ENCODE results near the gene KCNJ11. TPM values are rescaled to one million over a fixed set of nuclear protein-coding genes. Genes with fewer than 3 reads are reported as not detected.

Gene KCNJ11
- total RNA-seq, 1 donor from 2014 or later = 8.7 TPM

- DNase-seq (ENCODE audit: low read depth) = no peak
Measured at GRCh38 chr11:17391493-17392355, 3.3 kb upstream of the KCNJ11 start.

- DNase-seq (ENCODE audit: low read depth) = no peak
Measured at GRCh38 chr11:17389957-17390649, 1.6 kb upstream of the KCNJ11 start.

DNA sequence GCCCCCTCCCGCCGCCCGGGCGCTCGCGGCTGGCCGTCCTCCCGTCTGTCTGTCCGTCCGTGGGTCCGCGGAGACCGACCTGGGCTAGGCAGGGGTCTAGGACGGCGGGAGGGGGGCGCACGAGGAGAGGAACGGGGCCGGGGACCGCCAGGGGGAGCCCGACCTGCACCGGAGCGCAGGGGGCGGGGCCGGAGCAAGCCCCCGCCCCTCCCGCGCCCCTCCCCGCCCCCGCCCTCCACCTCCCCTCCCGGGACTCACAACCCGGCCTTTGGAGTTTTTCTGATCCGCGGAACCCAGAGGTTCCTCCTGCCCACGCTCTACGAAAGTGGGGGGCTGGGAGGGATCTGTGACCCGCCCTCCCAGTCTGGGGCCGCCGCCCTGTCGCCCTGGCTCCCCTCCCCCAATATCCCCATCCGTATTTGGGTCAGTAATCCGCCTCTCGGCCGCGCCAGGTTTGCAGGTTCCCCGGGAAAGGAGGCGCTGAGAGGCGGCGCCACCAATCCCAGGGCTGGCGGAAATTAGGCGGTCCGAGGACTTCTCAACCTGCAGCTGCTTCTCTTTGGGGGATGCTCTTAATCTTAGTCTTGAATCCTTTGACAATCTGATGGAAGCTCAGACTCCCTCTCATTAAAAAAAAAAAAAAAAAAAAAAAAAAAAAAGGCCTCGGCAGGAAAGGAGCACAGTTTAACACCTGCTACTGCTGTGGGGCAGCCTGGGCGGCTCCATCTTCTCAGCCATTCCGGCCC is 925 bp upstream of the KCNJ11 start:
- peak; percentile 61 for DNase-seq (ENCODE audit: low read depth)

- DNase-seq (ENCODE audit: low read depth) = no peak
Measured at GRCh38 chr11:17387811-17388210, 648 bp downstream of the KCNJ11 start.

DNA sequence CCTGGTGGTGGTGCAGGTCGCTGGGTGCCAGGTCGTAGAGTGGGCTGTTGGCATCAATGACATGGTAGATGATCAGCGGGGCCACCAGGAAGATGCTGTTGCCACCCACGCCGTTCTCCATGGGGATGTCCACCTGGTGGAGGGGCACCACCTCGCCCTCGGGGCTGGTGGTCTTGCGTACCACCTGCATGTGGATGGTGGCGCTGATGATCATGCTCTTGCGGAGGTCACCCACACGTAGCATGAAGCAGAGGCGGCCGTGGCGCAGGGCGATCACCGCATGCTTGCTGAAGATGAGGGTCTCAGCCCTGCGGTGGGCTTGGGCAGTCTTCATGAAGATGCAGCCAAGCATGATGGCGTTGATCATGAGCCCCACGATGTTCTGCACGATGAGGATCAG is 1.2 kb downstream of the KCNJ11 start:
- DNase-seq (ENCODE audit: low read depth) = no peak

- DNase-seq (ENCODE audit: low read depth) = peak; percentile 89
Measured at GRCh38 chr11:17386331-17387084, 2.0 kb downstream of the KCNJ11 start.

- no peak for DNase-seq (ENCODE audit: low read depth)
Measured at GRCh38 chr11:17385926-17386325, 2.5 kb downstream of the KCNJ11 start.

- no peak for DNase-seq (ENCODE audit: low read depth)
Measured at GRCh38 chr11:17385492-17385891, 3.0 kb downstream of the KCNJ11 start.

DNA sequence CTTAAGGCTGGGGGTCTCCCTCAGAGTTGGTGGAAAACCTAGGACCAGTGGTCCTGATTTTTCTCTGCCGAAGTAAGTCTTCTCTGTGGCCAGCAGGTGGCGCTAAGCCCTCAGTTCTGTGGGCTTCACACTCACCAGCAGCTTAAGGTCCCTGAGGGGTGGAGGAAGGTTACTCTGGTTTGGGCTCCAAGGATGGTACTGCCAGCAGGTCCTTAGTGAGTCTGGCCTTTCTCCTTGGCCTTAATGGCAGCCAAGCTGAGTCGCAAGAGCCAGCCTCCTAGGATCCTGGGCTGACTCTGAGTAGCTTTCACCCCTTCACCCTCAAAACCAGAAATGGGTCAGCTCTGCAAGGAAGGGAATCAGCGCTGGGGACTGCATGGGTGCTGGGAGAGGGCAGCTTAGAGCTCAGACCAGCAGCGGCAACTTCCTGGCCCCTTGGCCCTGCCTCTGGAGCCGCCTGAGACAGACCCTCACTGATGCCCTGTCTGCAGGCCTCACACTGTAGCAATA is 4.4 kb downstream of the KCNJ11 start:
- DNase-seq (ENCODE audit: low read depth) = peak; percentile 92

DNA sequence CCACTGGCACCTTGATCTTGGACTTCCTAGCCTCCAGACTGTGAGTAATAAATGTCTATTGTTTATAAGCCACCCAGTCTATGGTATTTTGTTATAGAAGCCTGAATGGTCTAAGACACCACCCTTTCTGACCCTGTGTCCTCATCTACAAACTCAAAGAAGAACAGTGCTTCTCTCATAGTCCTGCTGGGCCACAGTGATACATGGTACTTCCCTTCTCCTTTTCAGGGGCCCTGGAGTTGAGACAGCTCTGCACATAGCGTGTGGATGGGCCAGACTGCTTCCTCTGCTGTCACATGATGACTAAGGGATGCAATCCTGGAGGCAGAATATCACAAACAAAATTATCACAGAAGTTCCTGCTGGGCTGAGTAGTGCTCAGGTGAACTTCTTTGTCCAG is 5.0 kb downstream of the KCNJ11 start:
- no peak for DNase-seq (ENCODE audit: low read depth)

- no peak for DNase-seq (ENCODE audit: low read depth)
Measured at GRCh38 chr11:17382046-17382728, 6.3 kb downstream of the KCNJ11 start.

DNA sequence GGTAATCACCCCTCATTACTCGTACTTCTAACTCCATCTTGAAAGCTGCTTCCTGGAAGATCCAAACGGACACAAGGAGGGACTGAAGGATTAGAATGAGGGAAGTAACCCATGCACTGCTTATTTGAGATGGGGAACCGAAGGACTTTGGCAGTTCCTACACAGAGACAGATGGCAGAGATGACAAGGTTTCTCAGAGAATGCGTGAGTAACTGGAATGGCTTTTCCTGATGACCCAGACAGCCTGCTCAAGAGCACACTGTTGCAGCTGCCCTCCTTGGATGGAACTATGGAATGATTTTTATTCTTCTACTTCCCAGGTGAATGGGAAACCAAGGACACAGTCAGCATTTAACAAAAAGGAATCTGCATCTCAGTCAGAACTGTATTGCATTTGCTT is 7.3 kb downstream of the KCNJ11 start:
- peak; percentile 78 for DNase-seq (ENCODE audit: low read depth)

GRCh38 chr11:17379383-17380180 is 8.9 kb downstream of the KCNJ11 start:
- no peak for DNase-seq (ENCODE audit: low read depth)

DNA sequence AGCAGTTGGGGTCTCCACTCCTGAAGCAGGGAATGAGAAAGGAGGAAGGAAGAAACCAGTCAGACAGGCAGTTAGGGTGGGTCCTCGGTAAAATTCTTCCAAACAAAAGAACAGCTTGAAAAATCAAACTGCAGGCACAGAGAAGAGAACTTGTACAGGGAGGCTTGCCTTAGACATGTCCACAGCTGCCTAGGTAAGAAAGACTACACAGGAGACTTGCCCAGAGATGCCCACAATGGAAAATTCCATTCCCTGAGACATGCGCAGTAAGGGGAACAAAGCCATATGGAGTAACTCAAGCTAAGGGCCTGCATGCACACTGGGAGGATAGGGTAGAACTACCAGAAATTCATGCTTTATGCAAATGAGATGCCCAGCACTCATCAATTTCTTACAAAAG is 9.8 kb downstream of the KCNJ11 start:
- no peak for DNase-seq (ENCODE audit: low read depth)

DNA sequence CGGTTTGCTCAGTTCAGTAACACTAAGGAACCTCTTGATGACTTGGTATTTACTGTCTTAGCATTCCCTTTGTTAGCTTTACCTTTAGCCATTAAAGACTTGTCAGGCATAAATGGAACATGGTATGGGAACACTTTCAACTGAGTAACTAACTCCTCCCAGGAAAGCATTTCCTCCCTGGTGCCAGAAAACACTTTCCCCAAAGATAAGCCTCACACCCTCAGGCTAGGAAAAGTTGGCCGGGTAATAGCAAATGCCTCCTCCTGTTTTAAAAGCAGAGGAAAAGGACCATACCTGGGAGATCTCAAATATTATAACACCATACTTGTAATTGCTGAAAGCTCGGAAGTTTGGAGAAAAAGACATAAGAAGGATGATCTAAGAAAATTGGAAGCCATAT is 12.0 kb downstream of the KCNJ11 start:
- no peak for DNase-seq (ENCODE audit: low read depth)

- no peak for DNase-seq (ENCODE audit: low read depth)
Measured at GRCh38 chr11:17375547-17375946, 12.9 kb downstream of the KCNJ11 start.

- DNase-seq (ENCODE audit: low read depth) = peak; percentile 56
Measured at GRCh38 chr11:17371614-17372013, 16.8 kb downstream of the KCNJ11 start.

DNA sequence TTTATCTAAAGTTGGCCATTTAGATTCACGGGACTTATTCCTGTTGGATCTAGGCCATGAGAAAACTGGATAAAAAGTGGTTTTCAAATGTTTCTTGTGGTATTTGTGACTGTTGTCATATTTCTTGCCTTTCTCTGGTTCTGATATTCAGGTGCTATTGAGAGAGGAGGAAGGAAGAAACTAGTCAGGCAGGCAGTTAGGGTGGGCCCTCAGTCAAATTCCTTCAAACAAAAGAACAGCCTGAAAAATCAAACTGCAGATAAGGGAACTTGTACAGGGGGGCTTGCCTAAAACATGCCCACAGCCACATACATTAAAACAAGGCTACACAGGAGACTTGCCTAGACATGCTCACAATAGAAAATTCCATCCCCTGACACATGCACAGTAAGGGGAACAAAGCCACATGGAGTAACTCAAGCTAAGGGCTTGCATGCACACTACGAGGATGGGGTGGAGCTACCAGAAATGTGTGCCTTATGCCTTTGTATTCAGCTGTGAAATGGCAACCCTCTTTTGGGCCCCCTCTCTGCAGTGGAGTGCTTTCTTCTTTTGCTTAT is 18.7 kb downstream of the KCNJ11 start:
- DNase-seq (ENCODE audit: low read depth) = no peak

DNA sequence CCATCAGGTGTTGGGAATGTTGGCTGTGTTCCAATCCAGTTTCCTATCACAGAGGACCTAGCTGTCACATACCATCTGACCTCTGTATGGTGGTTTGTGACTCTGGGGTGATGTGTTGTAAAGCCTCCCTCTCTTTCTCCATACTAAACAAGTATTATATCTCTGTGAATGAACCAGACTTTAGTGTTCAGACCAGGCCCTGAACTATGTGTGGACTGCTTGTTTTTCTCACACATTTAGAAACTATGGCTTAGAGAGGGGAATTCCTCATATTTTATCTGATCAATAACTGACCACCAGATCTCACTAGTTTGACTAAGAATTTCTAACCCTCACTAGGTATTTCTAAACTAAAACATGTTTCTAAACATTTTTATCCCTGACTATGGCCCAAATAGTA is 19.4 kb downstream of the KCNJ11 start:
- DNase-seq (ENCODE audit: low read depth) = no peak

Measured in myocyte (in vitro differentiated cells).